NCI-H1930 (cell line): ENCODE measurements around the gene HDDC3.
A peak's percentile ranks its signal among the peaks of the same experiment; 100 is the strongest.
"Not testable (repeated sequence)": the region's sequence is repeated elsewhere in the genome, so short reads cannot be mapped to it uniquely, and the experiment has no call there.

Experiments
- DNase-seq, 2 experiments: peaks; one replicate each; lab custom pipeline; 2025; lab: John Stamatoyannopoulos, UW

HDDC3 gene

GRCh38 chr15:90909976-90910375, 22.4 kb downstream of the HDDC3 start:
- DNase-seq, result no peak

GRCh38 chr15:90909449-90909848, 22.9 kb downstream of the HDDC3 start:
- not testable (repeated sequence) for DNase-seq

- DNase-seq, result no peak
These were observed 24.4 kb downstream of the HDDC3 start for GRCh38 chr15:90907838-90908507.

GRCh38 chr15:90907051-90907660, 25.2 kb downstream of the HDDC3 start:
- DNase-seq, result no peak

GRCh38 chr15:90906181-90906849, 26.0 kb downstream of the HDDC3 start:
- DNase-seq, result no peak

GRCh38 chr15:90905306-90906180, 26.8 kb downstream of the HDDC3 start:
- DNase-seq, result no peak

- DNase-seq, result no peak
These were observed 27.6 kb downstream of the HDDC3 start for GRCh38 chr15:90904746-90905145.

- DNase-seq, result no peak
These were observed 28.4 kb downstream of the HDDC3 start for GRCh38 chr15:90903733-90904536.

- DNase-seq, result no peak
These were observed 29.3 kb downstream of the HDDC3 start, which contains the start of gene MAN2A2 for GRCh38 chr15:90902840-90903732. Gene MAN2A2 (plus strand): TSS chr15:90903302. CDS start chr15:90904208, 906 bp downstream.

GRCh38 chr15:90902040-90902839, 30.1 kb downstream of the HDDC3 start:
- DNase-seq, result peak; percentile 35 to 37

GRCh38 chr15:90901175-90902039, 30.9 kb downstream of the HDDC3 start:
- DNase-seq, result no peak

GRCh38 chr15:90897131-90897655, 35.2 kb downstream of the HDDC3 start:
- not testable (repeated sequence) for DNase-seq

- no peak for DNase-seq
These were observed 36.7 kb downstream of the HDDC3 start for GRCh38 chr15:90895571-90896117.

GRCh38 chr15:90893175-90894090, 38.9 kb downstream of the HDDC3 start:
- DNase-seq, result peak in 1 of 2 experiments; percentile 44

GRCh38 chr15:90892498-90893174, 39.7 kb downstream of the HDDC3 start:
- DNase-seq, result no peak

GRCh38 chr15:90892023-90892422, 40.3 kb downstream of the HDDC3 start:
- no peak for DNase-seq
